ENCODE data around the gene RECK.

DNA sequence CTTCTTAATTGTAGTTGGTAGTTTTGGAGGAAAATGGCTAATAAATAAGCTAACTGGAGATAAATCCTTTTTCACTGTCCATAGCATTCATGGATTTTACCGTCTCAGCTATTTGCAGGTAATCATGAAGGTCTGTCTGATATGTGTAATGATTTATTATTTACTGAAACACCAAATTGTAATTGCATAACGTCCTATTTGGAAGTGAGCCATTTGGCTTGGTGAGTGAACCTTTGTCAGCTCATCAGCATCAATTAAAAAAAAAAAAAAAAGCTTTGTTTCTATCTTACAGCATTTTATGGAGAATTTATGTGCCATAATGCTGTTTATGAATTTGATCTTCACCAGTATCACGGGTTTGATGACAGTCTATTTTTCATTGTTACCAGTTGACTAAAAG lies 20.2 kb downstream of the RECK start:
- TF ChIP-seq, protein P1, sequence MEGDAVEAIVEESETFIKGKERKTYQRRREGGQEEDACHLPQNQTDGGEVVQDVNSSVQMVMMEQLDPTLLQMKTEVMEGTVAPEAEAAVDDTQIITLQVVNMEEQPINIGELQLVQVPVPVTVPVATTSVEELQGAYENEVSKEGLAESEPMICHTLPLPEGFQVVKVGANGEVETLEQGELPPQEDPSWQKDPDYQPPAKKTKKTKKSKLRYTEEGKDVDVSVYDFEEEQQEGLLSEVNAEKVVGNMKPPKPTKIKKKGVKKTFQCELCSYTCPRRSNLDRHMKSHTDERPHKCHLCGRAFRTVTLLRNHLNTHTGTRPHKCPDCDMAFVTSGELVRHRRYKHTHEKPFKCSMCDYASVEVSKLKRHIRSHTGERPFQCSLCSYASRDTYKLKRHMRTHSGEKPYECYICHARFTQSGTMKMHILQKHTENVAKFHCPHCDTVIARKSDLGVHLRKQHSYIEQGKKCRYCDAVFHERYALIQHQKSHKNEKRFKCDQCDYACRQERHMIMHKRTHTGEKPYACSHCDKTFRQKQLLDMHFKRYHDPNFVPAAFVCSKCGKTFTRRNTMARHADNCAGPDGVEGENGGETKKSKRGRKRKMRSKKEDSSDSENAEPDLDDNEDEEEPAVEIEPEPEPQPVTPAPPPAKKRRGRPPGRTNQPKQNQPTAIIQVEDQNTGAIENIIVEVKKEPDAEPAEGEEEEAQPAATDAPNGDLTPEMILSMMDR (IDR thresholded peaks at IDR 0.05) = no peak
- no peak for TF ChIP-seq REST (IDR thresholded peaks at IDR 0.05; ENCODE audit: insufficient read depth in 1 of 2, low read depth in 2 of 2, low read length in 1 of 2)
- TF ChIP-seq POLR2AphosphoS5 (IDR thresholded peaks at IDR 0.05; ENCODE audit: low read depth, low read length) = no peak
